NCI-H510A treated with DMSO at 0.1 percent for 48 hours (cell line): ENCODE results near the gene DNAAF1.
A peak's percentile ranks its signal among the peaks of the same experiment; 100 is the strongest.

ENCODE experiments used
- DNase-seq: peaks from one replicate; lab custom pipeline; 2025; lab: John Stamatoyannopoulos, UW

Gene DNAAF1

GRCh38 chr16:84124257-84125073 is 20.6 kb upstream of the DNAAF1 start:
- no peak for DNase-seq

DNA sequence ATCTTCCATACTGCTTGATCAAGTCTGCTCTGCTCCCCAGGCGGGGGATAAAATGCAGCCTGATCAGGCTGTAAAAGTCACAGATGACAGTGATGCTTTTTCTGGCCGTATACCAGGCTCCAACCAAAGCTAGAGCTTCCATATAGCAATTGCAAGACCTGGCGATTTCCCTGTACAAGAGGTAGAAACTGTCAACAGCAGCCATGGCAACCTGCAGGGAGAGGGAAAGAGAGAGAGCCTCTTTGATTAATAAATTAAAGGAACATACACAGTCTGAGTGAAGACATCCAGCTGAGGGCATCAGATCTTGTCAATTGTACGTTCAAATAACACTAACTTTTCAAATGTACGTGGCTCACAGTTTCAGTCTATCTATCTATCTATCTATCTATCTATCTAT is 14.0 kb upstream of the DNAAF1 start:
- no peak for DNase-seq

DNA sequence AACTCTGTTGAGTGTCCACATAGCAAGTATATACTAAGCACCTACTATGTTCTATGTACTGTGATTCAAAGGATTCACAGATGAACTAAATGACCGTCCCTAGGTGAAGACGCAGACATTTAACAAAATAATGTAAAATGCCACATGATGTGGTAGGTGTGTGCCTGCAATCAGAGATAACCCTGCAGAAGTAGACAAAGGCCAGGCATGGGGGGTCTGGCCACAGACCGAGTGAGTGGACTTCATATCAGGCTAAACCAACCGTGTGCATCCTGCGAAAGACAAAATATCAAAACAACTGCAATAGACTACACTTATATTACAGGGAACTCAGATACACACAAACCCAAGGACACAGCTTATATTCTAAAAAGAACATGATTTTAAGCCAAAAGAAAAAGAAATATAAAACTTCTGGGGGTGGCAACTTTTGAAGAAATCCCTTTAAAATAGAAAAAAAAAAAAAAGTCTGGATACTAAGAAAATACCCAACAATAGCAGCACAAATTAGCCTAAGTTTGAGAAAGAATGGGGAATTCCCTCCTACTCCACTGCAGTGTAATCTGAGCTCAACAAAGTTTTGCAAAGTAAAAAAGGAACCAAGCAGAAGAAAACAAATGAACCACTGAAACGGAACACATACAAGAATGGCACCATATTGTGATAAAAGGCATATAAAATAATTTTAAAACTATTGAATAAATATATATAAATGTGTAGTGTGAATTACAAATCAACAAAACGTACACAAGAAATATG is 12.4 kb upstream of the DNAAF1 start:
- DNase-seq, result no peak

- no peak for DNase-seq
These were observed 8.6 kb upstream of the DNAAF1 start for GRCh38 chr16:84136331-84137125.

GRCh38 chr16:84137287-84137686 is 7.8 kb upstream of the DNAAF1 start:
- no peak for DNase-seq

- no peak for DNase-seq
These were observed 7.2 kb upstream of the DNAAF1 start for GRCh38 chr16:84137769-84138357.

GRCh38 chr16:84138500-84138823 is 6.6 kb upstream of the DNAAF1 start:
- DNase-seq, result no peak

DNA sequence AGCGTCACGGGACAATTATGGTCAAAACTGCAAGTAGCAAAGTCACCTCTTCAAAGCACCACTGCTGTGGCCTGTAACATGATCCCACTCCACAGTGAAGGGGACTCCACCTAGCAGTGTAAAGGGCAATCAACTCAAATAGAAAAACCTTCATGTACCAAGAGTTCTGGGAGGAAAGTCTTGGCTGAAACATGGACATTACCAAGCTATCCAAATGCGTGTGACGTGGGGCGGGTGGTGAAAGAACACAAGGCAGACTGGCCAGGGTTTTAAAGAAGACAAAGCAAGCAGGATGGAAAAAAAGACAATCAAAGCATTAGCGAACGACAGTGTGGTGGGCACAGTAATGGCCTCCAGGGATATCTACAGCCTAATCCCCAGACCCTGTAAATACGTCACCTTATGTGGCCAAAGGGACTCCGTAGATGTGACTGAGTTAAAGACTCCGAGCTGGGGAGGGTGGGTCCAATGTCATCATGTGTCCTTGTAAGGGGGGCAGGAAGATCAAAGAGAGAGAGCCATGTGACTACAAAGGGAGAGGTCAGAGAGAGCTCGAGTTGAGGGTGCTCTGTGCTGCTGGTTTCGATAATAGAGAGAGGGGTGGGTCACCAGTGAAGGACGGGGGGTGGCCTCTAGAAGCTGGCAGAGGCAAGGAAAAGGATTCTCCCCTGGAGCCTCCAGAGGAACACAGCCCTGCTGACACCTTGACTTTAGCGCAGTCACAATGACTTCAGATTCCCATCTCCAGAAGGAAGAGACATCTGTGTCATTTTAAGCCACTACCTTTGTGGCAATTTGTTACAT is 6.1 kb upstream of the DNAAF1 start:
- DNase-seq, result peak; percentile 96

DNA sequence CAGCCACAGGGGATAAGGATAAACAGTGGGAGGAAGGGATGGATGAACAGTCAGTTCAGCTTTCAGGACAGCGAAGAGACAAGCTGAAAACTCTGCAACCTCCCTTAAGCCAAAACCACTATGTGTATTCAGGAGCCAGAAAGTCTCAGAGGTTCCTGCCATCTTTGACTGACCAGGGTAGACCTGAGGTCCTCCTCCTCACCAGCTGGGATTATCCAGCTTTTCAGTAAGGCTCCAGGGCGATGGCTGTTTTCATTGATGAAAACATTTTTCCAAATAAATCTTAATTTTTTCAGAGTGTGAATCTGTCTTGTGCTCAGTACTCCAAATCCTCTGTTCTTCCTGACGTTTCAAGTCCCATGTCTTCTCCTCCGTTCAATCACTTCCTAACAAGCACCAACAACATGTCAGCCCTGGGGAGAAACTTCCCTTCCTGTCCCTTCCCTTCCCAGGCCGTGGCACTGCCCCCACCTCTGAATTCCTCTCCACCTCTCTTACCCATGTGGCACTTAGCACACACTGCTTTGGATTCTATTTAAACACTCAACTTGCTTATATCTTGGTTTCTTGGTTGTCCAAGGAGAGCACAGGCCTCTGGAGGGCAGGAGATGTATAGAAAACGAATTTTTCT is 5.4 kb upstream of the DNAAF1 start:
- no peak for DNase-seq

DNA sequence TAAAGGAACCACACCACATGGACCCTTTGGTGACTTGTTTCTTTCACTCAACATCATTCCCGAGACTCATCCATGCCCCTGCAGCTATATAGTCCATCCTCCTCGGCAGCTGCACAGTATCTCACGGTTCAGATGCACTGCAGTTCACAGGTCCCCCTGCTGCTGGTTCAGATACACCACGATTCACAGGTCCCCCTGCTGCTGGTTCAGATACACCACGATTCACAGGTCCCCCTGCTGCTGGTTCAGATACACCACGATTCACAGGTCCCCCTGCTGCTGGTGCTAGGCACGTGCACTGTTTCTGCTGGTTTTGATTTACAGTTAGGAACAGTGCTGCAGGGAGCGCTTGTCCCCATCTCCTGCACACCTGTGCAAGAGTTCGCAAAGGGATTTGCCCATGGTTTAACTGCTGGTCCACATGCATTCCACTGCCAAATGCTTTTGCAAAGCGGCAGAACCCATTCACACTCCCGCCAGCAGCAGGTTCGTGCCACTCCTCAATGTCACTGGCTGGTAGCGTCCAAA is 3.9 kb upstream of the DNAAF1 start:
- peak; percentile 14 for DNase-seq

DNA sequence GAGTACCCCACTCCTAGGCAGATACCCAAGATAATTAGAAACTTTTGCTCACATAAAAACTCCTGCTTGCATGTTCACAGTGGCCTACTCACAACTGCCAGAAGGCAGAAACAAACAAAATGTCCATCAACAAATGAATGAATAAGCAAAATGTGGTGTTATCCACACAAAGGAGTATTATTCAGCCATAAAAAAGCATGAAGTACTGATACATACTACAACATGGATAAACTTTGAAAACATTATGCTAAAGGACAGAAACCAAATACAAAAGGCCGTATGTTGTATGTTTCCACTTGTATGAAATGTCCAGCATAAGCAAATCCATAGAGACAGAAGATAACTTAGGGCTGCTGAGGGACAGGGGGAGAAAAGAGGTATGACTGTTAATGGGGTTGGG is 2.0 kb upstream of the DNAAF1 start:
- DNase-seq, result no peak

DNA sequence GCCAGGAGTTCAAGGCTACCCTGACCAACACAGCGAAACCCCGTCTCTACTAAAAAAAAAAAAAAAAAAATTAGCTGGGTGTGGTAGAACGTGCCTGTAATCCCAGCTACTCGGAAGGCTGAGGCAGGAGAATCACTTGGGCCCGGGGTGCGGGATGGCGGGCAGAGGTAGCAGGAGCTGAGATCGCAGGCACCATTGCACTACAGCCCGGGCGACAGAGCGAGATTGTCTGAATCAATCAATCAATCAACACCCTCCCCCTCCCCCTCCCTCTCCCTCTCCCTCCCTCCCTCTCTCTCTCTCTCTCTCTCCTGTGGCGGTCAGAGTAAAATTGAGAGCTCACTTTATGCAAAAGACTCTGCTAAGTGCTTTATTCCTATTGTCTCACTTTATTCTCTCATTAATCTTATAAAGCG is 1.3 kb upstream of the DNAAF1 start:
- peak; percentile 38 for DNase-seq

GRCh38 chr16:84144209-84144858 is 774 bp upstream of the DNAAF1 start:
- peak; percentile 25 for DNase-seq

GRCh38 chr16:84150926-84151325 is 5.8 kb downstream of the DNAAF1 start:
- DNase-seq, result no peak

GRCh38 chr16:84153660-84154214 is 8.6 kb downstream of the DNAAF1 start:
- no peak for DNase-seq

DNA sequence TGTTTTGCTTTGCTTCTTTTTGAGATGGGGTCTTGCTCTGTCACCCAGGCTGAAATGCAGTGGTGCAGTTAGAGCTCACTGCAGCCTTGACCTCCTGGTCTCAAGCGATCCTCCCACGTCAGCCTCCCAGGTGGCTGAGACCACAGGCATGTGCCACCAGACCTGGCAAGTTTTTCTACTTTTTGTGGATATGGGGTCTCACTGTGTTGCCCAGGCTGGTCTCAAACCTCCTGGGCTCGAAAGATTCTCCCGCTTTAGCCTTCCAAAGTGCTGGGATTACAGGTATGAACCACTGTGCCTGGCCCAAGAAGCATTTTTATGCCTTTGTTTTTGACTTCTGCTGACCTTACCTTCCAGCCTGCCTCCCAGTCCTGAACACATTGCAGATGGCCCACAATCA is 10.1 kb downstream of the DNAAF1 start:
- DNase-seq, result no peak

DNA sequence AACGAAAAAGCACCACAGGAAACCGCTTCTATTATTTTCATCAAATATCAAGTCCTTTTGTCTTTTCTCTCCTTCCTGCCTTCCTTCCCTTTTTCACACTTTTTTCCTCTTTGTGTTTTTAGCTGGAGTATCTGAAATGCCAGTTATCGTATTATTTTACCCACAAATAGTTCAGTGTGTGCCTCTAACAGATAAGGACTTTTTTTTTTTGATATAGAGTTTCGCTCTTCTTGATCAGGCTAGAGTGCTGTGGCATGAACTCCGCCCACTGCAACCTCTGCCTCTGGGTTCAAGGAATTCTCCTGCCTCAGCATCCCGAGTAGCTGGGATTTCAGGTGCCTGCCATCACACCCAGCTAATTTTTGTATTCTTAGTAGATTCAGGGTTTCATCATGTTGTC is 10.7 kb downstream of the DNAAF1 start:
- no peak for DNase-seq

DNA sequence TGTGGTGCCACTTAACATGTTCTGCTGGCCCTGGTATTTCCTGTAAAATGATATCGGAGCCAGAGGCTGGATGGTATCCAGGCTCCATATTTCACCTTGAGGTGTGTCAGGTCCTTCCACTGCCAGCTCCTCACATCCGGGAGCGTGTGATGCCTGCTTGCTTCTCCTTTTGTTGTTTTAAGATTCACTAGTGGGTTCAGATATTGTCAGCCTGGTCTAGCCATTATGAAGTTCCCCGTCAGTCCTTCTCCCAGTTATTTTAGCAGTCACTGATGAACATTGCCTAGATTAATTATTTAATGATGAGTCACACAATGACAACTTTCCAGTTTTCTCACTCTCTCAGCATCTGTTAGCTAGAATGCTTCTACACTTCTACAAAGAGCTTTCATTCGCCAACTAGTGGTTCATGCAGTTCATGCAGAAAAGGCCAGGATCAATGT is 11.3 kb downstream of the DNAAF1 start:
- DNase-seq, result no peak

- no peak for DNase-seq
These were observed 13.9 kb downstream of the DNAAF1 start for GRCh38 chr16:84159007-84159406.

DNA sequence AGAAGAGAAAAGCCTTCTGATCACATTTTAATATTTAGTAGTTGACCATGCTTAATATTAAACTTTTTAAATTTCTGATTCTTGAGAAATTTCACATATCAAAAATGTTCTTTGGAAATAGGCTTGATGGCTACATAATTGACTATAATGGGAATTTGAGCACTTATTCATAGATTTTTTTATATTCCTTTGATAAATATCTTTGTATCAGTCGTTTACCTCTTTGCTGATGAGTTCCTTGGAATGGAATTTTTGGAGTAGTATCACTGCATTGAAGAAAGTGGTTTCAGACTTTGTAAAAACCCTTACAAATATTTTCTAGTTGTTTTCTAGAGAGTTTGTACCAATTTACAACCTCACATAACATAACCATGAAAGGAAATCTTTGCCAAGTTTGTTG is 14.7 kb downstream of the DNAAF1 start:
- DNase-seq, result no peak
